NCI-H2227 (cell line): ENCODE measurements around the gene DHRS12.

ENCODE experiments used
- DNase-seq: peaks from one replicate; lab custom pipeline; 2025; ENCODE audit not compliant: unreplicated experiment; lab: John Stamatoyannopoulos, UW

DHRS12 gene

DNA sequence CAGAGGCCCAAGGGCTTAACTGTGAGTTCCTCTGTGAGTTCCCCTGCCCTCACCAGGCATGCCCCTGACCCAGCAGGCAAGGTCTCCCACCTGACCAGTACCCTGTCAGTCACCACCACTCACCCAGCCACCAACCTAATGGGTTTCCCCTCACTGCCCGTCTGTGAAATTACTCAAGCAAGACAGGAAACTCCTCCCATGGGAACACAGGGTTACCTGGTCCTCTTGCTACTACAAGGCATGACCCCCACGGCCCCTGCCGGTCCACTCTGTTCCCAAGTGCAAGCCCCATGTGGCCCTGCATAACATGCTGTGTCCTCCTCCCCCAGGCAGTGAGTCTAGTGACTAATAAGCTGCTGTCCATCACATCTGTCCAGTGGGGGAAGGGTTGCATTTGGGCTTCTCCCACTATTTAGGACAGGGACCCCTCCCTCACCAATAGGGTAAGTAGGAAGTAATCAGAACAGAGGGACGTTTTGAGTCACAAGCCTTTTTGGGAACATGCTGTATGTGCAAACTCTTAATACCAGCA lies 8.0 kb upstream of the DHRS12 start:
- DNase-seq, result no peak

DNA sequence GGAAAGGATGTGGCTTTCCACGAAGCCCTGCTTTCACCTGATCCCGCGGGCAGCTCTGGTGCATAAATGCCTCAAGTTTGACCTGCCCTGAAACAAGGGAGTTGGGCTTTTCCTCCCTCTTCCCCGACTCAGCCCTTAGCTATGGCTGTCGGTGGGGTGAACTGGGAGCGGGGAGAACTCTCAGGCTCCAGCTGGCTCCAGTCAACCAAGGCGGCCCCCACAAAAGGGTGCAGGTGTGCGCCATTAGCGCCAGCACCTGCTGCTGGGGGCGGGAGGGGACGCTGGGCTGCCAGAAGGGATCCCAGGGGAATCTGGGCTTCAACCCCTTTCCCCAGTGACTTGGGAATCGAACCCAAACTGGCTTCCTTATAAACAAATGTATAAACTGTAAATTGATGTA lies 7.1 kb upstream of the DHRS12 start:
- DNase-seq, result no peak

DNA sequence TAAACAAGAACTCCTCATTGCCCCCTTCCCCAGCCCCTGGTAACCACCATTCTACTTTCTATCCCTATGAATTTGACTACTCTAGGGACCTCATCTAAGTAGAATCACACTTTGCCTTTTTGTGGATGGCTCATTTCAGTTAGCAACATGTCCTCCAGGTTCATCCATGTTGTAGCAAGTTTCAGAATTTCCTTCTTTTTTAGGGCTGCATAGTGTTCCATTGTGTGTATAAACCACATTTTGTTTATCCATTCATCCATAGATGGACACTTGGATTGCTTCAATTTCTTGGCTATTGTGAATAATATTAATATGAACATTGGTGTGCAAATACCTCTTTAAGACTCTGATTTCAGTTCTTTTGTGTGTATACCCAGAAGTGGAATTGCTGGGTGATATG lies 4.8 kb upstream of the DHRS12 start:
- DNase-seq, result no peak

DNA sequence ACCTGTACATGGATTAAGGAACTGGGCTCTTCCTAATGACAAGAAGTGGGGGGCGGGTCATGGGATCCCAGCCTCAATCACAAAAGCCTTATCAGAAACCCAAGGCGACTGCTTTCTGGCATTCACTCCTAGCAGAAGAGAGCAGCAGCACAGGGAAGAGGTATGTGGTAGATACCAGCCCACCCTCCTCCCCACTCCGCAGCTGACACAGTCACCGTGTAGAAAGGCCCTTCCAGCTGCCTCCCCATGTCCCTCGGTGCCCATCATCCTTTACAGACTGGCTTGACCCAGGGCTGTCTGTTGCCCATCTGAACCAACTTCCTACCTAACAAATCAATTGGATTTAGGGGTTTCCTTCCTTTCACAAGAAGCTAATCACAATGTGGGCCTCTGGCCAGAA lies 3.1 kb upstream of the DHRS12 start:
- no peak for DNase-seq

DNA sequence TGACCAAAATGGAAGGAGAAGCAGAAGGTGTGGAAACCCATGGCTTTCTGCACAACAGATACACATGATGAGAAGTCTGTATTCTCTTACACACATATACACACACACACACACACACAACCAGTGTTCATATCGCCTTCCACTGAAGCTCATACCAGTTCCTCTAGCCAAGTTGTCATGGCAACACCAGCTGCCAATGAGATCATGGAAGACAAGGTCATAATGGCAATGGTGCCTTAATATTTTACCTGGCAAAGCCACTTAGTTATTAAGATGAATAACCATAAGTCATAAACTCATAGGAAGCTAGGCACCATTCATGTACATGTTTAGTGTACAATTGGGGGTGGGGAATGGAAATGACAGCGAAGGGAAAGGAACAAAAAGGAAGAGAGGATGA lies 2.6 kb upstream of the DHRS12 start:
- DNase-seq, result peak; percentile 64

DNA sequence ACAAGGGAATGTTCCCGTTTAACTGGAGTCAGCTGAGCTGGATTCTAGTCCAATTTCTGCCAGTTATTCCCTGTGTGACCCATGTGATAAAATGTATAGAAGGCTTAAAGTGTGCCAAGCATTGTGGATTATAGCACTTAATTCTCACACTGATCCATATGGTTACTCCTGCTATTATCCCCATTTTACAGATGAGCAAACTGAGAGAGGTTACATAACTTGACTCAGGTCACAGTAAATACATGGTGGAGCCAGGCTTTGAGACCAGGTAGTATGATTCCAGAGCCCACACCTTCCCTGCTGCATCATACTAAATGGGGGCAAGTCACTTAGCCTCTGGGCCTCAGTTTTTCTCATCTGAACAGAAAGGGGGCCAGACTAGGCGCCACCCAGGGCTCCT lies 2.0 kb upstream of the DHRS12 start:
- no peak for DNase-seq

DNA sequence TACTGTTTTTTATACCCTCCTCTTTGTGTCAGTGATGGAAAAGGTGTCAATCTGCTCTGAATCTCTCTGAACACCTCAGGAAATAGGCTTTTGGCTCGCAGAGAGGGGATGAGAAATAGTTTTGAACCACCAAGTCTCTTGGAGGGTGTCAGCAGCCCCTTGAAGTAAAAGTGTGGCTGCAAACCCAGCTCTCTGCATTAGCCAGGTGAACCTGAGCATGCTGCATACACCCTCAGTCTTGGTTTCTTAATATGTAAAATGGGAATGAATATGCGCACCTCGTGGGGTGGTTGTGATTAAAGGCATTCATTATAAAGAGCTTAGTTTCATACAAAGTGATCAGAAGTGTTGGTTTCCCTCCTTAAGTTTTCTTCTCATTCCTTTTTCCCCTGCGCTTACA lies 1.4 kb upstream of the DHRS12 start:
- DNase-seq, result no peak

DNA sequence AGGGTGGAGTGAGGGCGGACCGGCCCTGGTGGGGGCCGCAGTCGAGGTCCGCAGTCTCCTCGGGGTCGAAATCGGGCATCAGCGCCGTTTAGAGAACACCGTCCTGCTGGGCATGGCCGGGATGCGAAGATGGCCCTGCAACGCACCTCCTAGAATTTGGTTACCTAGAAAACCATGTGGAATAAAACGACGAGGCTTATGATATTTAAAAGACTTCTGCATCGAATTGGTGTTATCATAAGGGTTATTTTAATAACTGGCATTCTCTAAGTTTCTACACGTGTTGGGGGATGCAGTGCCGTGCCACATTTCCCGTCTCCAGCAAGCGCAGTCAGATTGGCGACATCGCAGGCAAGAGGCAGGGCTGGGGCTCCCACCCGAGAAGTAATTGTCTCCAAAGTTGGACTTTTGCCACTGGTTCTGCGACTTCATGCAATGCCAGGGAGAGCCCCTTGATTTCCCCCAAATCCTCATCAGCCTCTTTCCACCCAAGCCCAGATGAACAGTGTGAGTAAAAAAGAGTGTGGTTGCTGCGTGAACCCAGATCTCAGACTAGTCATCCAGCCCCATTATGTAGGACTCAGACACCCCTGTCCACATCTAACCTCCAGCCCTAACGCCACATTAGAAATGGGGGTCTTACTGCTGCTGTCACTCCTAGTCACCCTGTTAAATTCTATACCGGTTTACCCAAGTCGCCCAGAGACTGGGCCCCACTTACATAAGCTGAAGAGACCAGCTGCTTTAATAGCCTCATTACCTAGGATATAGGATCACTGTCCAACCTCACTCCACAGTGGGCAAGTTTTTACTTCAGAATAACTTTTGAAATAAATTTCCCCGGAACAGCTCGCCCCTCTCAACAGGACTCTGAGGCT lies 571 bp upstream of the DHRS12 start:
- DNase-seq, result no peak

DNA sequence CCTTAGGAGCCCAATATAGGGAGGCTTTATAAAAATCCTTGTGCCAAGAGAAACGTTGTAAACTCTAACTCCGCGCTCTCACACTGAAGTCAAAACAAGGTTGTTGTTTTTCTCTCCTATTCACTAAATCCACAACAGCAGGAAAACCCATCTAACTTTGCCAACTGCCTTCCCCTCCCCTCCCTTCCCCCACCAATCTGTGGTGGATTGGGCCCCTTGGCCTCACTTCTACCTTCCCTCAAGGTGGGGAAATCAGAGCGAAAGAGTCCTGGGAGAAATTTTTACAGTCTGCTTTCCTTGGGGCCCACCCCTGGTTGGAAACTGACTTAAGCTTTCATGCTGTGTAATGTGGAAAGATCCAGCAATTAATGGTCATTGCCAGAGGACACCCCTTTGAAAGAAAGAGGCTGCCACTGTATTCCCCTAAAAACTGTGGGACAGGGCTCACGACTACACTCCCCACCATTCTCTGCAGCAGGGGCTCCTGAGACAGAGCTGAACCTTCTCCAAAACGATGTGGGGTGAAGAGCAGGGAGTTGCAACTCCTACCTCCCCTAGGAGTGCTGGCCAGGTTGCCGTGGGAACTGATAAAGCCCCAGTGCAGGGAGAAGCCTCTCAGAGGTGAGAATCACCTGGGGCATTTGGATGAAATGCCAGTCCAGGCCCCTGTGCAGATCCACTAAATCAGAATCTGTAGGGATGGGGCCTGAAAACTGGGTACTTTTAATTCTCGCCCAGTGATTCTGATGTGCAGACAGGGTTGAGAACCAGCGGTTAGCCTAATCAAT lies 1.1 kb downstream of the DHRS12 start:
- peak; percentile 25 for DNase-seq

DNA sequence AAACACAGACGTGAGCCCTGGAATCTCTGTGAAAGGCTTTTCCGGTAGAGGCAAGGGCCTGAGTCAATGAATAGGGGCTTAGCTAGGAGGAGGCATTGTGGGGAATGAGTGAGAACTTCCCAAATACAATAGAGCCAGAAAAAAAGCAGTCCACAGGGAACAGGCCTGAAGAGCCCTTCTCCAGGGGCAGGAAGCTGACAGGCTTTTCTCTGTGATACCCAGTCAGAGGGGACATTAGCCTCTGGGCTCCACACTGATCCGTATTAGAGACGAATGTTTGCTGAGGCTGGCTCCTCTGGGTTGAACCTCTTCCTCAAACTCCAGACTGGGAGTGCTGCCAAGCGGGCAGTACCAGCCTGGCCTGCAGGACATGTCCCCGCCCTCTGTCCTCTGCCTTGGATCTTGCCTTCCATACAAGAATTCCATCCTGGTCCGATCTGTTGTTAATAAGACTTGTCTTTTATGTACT lies 2.3 kb downstream of the DHRS12 start:
- no peak for DNase-seq

DNA sequence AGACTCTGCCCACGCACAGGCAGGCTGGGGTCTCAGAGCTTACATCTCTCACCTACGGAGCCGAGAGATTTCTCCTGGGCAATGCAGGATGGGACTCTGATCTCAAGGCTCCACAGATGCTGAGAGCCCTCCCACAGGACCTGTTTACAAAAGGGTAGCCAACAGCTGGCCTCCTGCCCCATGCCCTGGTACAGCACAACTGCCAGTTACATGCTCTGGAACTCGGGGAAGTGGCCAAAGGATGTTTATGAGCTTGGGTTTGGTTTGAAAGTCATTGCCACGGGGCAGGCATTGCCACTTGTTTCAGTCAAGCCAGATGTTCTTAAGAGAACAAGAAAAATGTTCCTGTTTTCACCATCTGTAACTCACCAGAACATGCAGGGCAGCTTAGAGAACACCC lies 3.5 kb downstream of the DHRS12 start:
- no peak for DNase-seq

DNA sequence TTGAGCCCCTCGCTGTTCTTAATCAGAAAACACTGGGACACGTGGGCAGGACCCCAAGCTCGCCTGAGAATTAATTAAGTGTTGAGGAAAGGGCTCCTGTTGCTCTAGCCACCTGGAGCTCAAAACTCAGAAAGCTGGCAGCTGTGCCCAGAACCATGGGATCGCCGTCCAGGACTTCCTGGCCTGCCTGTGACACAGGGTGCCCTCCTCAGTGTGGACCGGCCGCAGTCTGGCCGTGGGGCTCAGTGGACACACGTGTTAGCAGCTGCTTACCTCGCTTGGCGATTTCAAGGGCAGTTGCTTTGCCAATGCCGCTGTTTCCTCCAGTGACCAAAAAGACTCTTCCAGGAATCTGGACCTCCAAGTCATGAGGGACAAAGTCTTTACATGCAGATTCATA lies 4.7 kb downstream of the DHRS12 start:
- DNase-seq, result no peak

DNA sequence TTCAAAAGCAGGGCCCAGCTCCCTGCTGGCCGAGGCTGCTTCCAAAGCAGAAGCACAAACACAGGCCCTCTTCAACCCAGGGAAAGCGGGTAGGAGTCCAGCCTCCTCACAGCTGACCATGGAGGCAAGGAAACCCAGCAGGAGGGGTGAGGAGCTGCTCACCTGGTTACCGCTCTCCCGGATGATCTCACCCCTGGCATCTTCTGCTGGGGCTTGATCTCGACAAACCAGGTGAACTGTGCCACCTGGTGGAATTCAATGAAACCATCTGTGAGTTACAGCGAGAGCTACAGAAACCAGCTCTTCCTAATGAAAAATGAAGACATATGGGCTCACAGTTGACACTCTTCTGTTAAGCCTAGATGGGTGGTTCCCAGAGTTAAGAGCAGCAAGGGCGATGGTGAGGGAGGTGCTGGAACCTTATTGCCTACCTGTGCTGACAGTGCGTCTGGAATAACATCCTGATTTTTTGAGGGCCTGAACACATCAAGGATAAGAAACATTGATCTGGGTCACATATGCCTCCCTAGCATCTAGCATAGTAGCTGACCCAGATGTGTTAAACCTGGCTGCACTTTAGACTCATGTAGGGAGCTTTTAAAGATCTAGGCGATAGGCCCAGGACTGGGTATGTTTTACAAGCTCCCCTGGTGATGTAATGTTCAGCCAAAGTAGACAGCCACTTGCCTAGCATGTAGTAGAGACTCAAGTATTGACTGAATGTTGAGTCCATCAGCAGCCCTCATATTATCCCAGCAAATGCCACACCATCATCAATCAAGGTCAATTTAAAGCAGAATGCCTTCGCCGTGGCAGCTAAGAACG lies 6.1 kb downstream of the DHRS12 start:
- peak; percentile 74 for DNase-seq

DNA sequence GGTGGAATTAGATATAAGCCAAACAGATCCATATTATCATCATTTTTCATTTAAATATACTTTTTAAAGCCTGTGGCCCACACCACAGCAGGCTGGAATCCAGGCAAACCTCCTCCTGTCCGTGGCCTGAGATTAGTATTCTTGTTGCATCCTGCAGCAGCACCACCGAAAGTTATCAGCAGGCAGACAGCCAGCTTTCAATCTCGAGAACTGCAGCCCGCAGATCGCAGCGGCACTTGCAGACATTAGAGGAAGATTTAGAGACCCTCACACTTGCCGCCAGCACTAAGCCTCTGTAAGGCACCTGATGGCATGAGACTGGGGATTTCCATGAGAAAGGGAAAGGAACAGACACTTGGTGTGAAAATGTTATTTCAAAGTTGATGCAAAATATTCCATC lies 7.4 kb downstream of the DHRS12 start:
- DNase-seq, result no peak

DNA sequence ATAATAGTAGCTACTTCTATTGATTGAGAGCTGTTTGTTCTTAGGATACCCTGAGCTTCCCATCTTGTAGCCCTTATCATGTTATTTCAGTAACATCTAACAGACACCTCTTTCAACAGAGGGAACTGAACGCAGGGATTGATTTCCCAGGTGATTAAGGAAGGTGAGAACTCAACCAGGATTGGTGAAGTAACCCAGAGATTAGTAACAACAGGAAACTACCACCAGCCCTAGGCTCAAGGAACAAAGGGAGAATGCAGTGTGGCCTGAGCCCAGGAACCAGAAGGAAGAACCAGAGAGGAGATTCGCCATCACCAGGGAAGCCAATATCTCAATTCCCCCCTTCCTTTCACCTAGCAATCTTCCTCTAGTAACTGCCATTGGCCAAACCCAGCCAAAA lies 8.5 kb downstream of the DHRS12 start:
- no peak for DNase-seq

DNA sequence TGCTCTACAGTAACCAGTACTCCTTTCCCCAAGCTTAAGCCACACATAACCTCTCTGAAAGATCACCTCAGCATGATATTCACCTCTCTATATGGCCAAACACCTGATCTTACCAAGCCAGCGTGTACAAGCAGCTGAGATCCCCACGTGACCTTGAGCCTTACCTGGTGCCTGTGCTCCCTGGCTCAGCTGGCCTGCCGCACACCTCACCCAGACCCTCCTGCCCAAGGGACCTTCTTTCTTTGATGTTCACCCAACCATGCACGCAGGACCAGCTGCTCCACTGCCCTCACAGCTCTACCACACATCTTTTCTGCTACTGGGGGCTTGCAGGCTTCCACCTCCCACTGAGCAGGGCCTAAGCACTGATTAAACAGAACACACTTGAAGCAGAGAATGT lies 9.0 kb downstream of the DHRS12 start:
- no peak for DNase-seq

DNA sequence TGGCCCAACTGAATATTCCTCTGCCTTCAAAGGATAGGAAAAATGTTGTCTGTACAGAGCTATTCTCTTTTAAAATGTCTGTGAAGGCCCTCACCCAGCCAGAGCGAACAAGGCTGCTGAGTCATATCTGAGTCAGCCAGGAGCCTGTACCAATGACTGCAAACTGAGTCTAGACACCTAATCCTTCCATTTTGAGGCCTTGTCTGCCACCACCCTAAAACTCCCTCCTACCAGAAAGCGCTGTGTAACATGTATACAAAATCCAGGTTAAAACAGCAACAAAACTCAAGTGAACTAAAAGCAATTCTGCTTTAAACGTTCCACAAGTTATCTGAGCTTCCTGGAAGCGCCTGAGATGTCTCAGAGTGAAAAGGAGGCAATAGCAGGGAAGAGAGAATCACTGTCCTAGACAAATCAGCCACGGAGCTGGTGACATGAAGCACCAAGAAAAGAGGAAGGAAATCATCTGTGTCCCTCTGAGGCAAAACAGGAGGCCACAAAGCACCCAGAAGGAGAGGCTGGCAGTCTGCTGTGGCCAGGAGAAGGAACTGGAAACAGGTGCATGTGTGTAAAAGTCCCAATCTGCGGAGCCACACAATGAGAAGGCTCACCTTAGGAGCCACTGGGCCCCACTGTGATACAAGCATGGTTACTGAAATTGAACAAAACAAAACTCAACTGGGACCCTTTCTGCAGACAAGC lies 10.2 kb downstream of the DHRS12 start:
- DNase-seq, result no peak

DNA sequence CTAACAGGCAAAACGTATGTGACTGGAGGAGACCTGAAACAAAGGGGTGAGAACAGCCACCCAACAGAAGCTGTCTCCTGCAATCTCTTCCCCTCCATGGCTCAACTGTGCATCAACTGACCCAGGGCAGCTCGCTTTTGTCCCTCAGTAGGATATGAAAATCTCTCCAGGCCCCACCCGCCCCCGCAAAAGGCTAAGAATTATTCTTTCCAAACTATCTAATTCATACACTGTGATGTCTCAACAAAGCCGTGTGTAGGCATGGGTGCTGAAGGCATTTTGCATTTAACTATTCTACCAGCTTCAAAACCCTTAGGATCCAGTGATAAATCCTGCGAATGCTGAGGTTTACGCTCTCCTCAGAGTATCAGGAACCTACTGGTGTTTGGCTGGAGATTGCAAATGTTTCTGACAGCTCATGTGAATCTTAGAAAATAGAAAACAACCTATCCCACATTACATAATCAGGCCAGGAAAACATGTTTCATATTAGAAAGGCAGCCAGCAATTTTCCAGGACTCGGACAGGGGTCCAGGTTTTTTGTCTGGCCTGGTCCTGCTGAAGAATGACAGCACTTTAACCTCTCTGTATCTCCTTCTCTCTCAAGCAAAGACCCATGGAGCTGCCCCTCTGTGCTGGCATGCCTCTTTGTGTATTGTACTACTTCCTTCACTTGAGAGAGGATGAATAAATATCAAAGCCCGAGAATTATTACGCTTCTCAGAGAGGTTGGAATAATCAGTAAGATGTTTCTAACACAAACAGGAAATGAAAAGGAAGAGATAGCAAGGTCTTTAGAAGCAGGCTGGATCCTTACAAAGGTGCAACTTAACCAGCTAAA lies 17.3 kb downstream of the DHRS12 start:
- DNase-seq, result peak; percentile 55

DNA sequence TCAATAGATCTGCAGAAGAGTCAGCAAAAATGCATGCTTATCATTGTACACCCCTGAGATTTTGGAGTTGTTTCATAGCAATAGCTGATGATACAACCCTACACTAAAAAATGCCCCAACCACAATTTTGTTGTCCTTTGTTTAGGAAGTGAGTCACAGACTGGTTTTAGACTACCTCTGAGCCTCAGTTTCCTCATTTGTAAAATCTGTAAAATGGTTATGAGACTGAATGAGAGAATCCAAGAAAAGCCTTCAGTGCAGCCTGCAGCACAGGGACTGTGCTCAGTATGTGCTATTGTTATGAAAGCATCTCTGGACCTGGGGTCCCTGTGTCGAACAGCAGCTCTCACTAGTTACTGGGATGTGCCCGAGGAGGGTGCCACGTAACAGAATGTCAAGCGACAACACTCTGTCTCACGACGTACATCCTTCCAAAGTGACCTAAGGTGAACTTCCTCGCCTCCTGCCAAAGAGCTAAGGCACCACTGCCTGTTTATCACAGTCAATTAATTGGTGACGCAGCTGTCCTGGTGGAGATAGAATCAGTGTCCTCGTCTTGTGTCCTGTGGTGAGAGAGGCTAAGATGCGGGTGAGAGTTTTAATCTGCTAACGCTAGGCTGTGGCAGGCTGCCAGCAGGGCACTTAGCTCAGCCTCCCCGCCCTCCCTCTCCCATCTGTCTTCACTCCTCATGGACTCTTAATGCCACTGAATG lies 18.1 kb downstream of the DHRS12 start:
- DNase-seq, result peak; percentile 94
